ENCODE results near the gene CACNA1A.
"Not testable (repeated sequence)": the region's sequence is repeated elsewhere in the genome, so short reads cannot be mapped to it uniquely, and the experiment has no call there.

The CACNA1A gene

GRCh38 chr19:13363954-13364353, 142.3 kb downstream of the CACNA1A start:
- DNase-seq = no peak

GRCh38 chr19:13363245-13363644, 143.0 kb downstream of the CACNA1A start:
- DNase-seq = no peak

GRCh38 chr19:13362668-13363067, 143.6 kb downstream of the CACNA1A start:
- DNase-seq = no peak

- not testable (repeated sequence) for DNase-seq
These were observed 144.6 kb downstream of the CACNA1A start for GRCh38 chr19:13361726-13362125.

GRCh38 chr19:13356686-13357280, 149.5 kb downstream of the CACNA1A start:
- DNase-seq = no peak

GRCh38 chr19:13356185-13356584, 150.1 kb downstream of the CACNA1A start:
- no peak for DNase-seq

GRCh38 chr19:13355356-13355755, 150.9 kb downstream of the CACNA1A start:
- DNase-seq = no peak

- DNase-seq = no peak
These were observed 152.7 kb downstream of the CACNA1A start for GRCh38 chr19:13353625-13354024.

GRCh38 chr19:13350759-13351158, 155.5 kb downstream of the CACNA1A start:
- DNase-seq = no peak

GRCh38 chr19:13350072-13350471, 156.2 kb downstream of the CACNA1A start:
- no peak for DNase-seq

- no peak for DNase-seq
These were observed 158.9 kb downstream of the CACNA1A start for GRCh38 chr19:13347367-13347766.

GRCh38 chr19:13343514-13343913, 162.8 kb downstream of the CACNA1A start:
- DNase-seq = no peak

GRCh38 chr19:13342672-13343071, 163.6 kb downstream of the CACNA1A start:
- no peak for DNase-seq

- DNase-seq = no peak
These were observed 166.4 kb downstream of the CACNA1A start for GRCh38 chr19:13339869-13340268.

- DNase-seq = no peak
These were observed 169.1 kb downstream of the CACNA1A start for GRCh38 chr19:13337181-13337580.

- DNase-seq = no peak
These were observed 171.3 kb downstream of the CACNA1A start for GRCh38 chr19:13334801-13335481.

GRCh38 chr19:13330285-13330684, 176.0 kb downstream of the CACNA1A start:
- DNase-seq = no peak

- no peak for DNase-seq
These were observed 176.5 kb downstream of the CACNA1A start for GRCh38 chr19:13329766-13330165.

- no peak for DNase-seq
These were observed 178.0 kb downstream of the CACNA1A start for GRCh38 chr19:13328241-13328640.

GRCh38 chr19:13319526-13319925, 186.8 kb downstream of the CACNA1A start:
- no peak for DNase-seq

GRCh38 chr19:13318190-13318589, 188.1 kb downstream of the CACNA1A start:
- no peak for DNase-seq

GRCh38 chr19:13315495-13315894, 190.8 kb downstream of the CACNA1A start:
- DNase-seq = no peak

GRCh38 chr19:13314761-13315160, 191.5 kb downstream of the CACNA1A start:
- DNase-seq = no peak

GRCh38 chr19:13313875-13314274, 192.4 kb downstream of the CACNA1A start:
- no peak for DNase-seq

GRCh38 chr19:13309864-13310263, 196.4 kb downstream of the CACNA1A start:
- DNase-seq = no peak
